GM18517 (cell line): Measurements from ENCODE around the gene GRID2.
"Not testable (repeated sequence)": the region's sequence is repeated elsewhere in the genome, so short reads cannot be mapped to it uniquely, and the experiment has no call there.

ENCODE experiments used
- ATAC-seq: cut with Tn5 transposase; IDR thresholded peaks from one replicate; pipeline ENCODE4 v1.9.1; 2021; ENCODE audit warnings: mild to moderate bottlenecking, moderate library complexity; ENCODE audit not compliant: unreplicated experiment

The GRID2 gene

DNA sequence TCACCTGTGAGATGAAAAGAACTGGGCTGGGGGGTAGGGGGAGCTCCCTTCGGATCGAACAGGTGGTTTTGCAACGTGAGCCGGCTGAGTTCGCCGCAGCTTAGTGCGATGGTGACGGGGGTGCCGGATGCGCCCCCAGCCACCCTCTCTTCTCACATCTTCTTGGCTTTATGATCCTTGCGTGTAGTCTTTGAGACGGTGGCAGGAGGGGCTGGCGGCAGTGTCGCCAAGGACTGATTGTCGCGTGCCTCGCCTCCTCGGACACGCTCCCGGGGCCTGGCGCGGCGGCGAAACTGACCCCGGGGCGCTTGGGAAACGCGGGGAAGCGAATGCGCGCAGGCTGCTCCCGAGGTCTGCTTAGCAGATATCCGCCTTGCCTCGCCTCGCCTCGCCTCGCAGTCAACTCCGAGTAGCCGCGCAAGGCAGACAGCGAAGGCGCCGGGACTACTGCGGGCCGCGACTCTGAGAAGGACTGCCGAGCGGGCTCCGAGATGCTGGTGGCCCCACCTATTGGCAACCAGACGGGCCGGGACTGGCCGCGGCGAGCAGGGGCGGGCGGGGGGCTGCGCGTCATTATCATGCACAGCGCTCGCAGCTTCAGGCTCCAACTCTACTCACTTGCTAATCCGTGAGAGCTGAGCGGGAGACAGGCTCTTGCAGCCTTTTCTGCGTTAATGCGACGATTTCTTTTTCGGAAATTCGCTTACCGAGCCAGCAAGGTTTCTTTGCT is 1.5 kb downstream of the GRID2 start:
- ATAC-seq = no peak

- ATAC-seq = no peak
Observed at GRCh38 chr4:92305878-92306520, 2.2 kb downstream of the GRID2 start.

DNA sequence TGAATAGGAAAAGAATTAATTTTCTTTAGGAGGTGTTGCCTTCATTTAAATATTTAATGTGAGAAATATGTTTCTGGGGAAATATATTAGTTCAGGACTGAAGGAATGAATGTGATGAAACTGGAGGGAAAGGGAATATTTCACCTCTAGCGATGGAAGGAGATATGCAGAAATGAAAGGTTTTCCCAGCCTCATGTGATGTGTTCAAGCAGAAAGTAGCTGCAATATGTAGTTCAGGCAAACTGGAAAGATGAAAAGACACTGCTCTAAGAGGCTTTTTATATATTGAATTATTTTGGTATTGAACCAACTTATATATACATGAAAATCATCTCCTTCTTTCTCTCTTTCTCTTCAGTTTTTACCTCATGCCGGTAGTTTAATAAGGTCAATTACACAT is 3.4 kb downstream of the GRID2 start:
- no peak for ATAC-seq

GRCh38 chr4:92307866-92308265 is 4.1 kb downstream of the GRID2 start:
- no peak for ATAC-seq

DNA sequence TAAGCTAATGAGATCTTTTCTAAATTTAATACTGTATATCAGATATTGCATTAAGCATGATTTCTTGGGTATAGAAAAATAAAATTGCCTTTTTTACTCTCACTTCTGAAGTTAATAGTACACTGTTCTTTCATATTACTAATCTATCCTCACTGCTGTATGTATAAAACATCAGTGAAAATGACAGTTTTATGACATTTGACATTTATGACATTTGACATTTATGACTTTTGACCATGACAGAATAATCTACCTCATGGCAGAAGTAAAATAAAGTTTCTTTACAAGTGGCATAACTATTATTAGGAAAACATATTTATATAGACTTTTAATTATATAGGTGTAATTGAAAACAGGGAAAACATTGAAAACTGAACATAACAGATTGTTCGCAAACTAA is 13.3 kb downstream of the GRID2 start:
- ATAC-seq = no peak

- no peak for ATAC-seq
Observed at GRCh38 chr4:92328095-92328494, 24.3 kb downstream of the GRID2 start.

- ATAC-seq = no peak
Observed at GRCh38 chr4:92333016-92333415, 29.2 kb downstream of the GRID2 start.

- ATAC-seq = no peak
Observed at GRCh38 chr4:92334716-92335350, 31.1 kb downstream of the GRID2 start.

DNA sequence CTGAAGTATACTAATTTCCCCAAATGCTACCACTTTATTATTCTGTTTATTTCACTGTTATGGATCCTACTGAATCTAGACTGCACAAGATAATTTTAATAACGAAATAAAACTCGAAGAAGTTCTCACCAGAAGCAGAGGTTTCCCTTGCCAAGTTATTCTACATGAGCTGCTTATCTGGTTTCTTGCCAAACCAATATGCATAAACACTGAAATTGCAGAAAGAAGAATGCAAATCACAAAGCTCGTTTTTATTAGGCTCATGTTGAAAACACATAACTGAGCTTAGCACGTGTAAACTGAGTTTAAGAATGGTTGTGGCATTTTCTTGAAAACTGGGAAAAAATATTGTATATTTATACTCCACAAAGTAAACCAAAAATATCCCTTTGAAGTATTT is 35.9 kb downstream of the GRID2 start:
- no peak for ATAC-seq

- no peak for ATAC-seq
Observed at GRCh38 chr4:92344216-92344615, 40.5 kb downstream of the GRID2 start.

- no peak for ATAC-seq
Observed at GRCh38 chr4:92346289-92346688, 42.5 kb downstream of the GRID2 start.

DNA sequence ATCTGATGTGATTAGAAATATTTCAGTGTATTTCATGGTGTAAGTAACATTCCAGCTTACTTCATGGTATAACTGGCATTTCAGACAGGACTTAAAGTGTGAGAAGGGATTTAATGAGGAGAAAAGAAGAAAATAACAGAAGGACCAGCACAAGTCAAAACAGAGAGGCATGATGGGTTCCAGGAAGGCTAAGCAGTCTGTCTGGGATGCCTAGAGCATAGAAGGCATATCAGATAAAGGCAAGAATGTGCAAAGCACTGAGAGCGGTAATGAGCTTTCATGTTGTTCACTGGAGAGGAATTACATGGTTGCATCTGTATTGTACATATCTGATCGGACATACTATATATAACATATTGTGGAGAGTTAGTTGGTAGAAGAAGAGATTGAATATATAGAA is 54.2 kb downstream of the GRID2 start:
- ATAC-seq = no peak

GRCh38 chr4:92359491-92359890 is 55.7 kb downstream of the GRID2 start:
- ATAC-seq = no peak

DNA sequence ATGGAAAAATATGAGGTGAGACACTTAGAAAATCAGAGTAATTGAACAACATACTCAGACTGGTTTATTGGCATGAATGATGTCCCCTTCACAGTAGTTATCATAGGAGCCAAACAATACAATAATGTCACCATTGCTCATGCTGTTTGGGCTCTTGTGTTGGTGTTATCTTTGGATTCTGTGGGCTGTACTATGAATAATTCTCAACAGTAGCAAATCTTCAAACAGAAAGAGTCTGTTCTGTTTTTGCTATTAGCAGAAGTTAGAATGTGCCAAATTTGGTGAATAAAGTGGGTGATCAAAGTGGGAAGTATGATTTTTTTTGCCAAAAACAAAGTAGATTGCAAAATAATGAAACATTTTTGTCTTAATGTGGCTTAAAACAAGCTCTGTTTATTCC is 58.3 kb downstream of the GRID2 start:
- no peak for ATAC-seq

- no peak for ATAC-seq
Observed at GRCh38 chr4:92368653-92369052, 64.9 kb downstream of the GRID2 start.

- no peak for ATAC-seq
Observed at GRCh38 chr4:92381616-92382015, 77.8 kb downstream of the GRID2 start.

DNA sequence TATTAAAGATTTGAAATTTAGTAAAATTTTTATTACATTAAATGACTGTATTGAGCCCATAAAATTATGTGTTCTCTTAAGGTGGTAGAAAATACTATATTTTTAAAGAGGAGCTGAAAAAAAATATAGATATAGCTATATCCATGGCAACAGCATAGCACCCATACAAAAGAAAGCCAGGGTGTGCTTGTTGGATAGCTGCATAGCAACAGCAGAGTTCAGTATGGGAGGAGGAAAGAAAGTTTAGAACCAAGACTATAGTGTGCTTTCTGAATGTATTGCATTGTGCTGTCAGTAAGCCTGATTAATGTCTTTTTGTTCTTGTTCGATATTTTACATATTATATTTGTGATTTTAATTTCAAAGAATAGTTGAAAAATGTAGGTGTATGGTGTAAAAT is 78.4 kb downstream of the GRID2 start:
- ATAC-seq = no peak

- ATAC-seq = peak; percentile 75
Observed at GRCh38 chr4:92387459-92388069, 83.8 kb downstream of the GRID2 start.

GRCh38 chr4:92399032-92399431 is 95.3 kb downstream of the GRID2 start:
- no peak for ATAC-seq

DNA sequence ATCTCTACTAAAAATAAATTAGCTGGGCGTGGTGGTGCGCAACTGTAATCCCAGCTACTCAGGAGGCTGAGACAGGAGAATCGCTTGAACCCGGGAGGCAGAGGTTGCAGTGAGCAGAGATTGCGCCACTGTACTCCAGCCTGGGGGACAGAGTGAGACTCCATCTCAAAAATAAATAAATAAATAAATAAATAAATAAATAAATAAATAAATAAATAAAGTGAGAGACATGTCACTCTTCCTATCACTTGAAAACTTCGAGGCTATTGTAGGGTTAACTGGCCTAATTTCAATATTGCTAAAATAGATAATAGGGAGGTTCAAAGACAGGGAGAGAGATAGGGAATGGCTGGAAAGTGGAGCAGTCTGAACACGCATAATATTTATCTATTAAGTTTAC is 99.8 kb downstream of the GRID2 start:
- not testable (repeated sequence) for ATAC-seq

DNA sequence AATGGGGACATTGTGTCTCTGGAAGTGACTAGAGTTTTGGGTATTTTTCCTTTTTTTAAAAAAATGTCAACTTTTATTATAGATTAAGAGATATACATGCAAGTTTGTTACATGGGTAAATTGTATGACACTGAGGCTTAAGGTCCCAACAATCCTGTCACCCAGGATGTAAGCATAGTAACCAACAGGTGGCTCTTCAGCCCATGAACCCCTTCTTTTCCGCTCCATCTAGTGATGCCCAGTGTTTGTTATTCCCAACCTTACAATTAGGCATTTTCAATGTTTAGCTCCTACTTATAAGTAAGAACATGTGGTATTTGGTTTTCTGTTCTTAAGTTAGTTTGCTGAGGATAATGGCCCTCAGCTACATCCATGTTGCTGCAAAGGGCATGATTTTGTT is 102.7 kb downstream of the GRID2 start:
- ATAC-seq = no peak

GRCh38 chr4:92421920-92422319 is 118.2 kb downstream of the GRID2 start:
- ATAC-seq = no peak
